ENCODE results near the gene AP1S1. TPM values are rescaled to one million over a fixed set of nuclear protein-coding genes. Genes with fewer than 3 reads are reported as not detected.
A peak's percentile ranks its signal among the peaks of the same experiment; 100 is the strongest.

The AP1S1 gene
- total and polyA plus RNA-seq, 2 of the 13 experiments (the other 11 are each of a cell fraction or from before 2014, with no cell fraction given), result 57.5 to 68.1 TPM

DNA sequence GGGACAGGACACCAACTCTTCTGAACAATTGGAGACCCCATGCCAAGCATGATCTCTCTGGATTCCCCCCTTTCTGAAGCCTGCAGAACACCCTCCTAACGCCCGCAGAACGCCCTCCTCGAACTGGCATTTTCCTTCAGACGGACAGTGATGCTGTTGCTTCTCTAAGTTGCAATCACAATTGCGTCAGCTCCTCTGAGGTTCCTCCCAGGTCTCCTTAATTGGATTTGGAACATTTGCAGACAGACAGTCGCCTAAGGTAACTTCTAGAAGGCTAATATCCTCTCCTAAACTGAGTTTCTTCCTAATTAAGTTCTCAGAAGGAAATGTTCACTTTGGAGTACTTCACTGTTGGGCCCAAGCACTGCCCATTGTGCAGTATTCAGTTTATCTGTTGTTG lies 47.9 kb upstream of the AP1S1 start:
- peaks cover 92% of the 10 kb centered on the region for H3K4me1 ChIP-seq (ENCODE audit: insufficient read depth, low read length)
- BruUV-seq (replicated peaks), result no TSS peak

DNA sequence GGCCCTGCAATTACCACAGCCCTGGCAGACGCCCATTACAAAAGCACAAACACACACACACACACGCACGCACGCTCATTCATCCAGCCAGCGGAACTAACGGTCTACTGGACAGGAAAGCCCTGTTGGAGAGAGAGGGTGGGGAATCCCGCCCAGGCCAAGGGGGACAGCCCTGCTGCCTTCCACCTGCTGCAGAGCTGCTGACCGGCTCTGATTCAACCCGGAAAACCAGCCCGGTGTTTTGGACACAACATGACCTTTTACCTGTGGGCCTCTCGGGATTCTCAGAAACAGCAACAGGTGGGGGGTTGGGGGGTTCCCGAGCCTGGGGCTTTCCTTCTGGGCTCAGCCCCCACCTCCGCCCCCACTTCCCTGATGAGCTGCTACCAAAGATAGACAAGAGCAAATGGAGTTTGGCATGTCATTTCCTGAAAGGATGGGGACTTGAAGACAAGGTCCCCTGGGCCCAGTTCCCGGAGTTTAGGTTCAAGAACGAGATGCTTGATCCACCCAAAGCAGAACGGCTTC lies 45.9 kb upstream of the AP1S1 start:
- peak overlapping the region in 2 of 3 experiments; percentile 19 to 51; a peak in 3 of 6 replicates for H3K4me3 ChIP-seq (replicated peaks in 1 of 3; ENCODE audit: insufficient read depth in 1 of 3, low read depth in 2 of 3, low read length in 3 of 3)
- BruUV-seq (replicated peaks), result no TSS peak
- peak overlapping the region; percentile 41; the same call in 1 of the 2 replicates for H3K9ac ChIP-seq (ENCODE audit: insufficient read depth, low read depth, low read length)
- no peaks in the 10 kb centered on the region for H3K36me3 ChIP-seq (replicated peaks in 1 of 2; ENCODE audit: control insufficient read depth in 1 of 2, insufficient read depth in 2 of 2, low read length in 2 of 2)
- FAIRE-seq (no peak), ATAC-seq (peak; percentile 84), DNase-seq (ENCODE audit: low spot score) (peak; percentile 69)
- no peaks in the 10 kb centered on the region for H4K20me1 ChIP-seq (ENCODE audit: insufficient read depth, low read length)
- H3K9me3 ChIP-seq (ENCODE audit: low read length), result no peaks in the 10 kb centered on the region
- peaks cover 88% of the 10 kb centered on the region for H3K4me1 ChIP-seq (ENCODE audit: insufficient read depth, low read length)
- peak overlapping the region; percentile 51 for H3K27ac ChIP-seq (ENCODE audit: extremely low read length, insufficient read depth, low read length)
- no peaks in the 10 kb centered on the region for H3K79me2 ChIP-seq (ENCODE audit: insufficient read depth, low read length)
- CTCF ChIA-PET (ENCODE audit: low intra/inter-chr PET ratio, low total read pairs), result no interaction called here
- WGBS (ENCODE audit: low lambda C conversion rate), result 13% methylated on average over 12 of the region's 16 CpGs
- intact Hi-C loops (cut with micrococcal nuclease; ENCODE audit: unreplicated experiment) (no loop called here), in situ Hi-C loops (cut with HindIII; ENCODE audit: extremely low pct_ligation_motif_present, low pct_unique_long_range_greater_than_20kb) (no loop called here)
- H3K27me3 ChIP-seq (ENCODE audit: control insufficient read depth in 1 of 2, insufficient read depth in 2 of 2, low read length in 2 of 2), result 0 out of 5 replicates have a peak, but pooled peaks cover 0 to 3% of the 10 kb centered on the region in 2 experiments
- no peak overlapping the region for H2AFZ ChIP-seq (ENCODE audit: low read length)
- peak overlapping the region; percentile 71 for H3K4me2 ChIP-seq (ENCODE audit: low read depth, low read length)
- POLR2A ChIA-PET, result interaction anchor here (0.6 to 3.8 kb wide), 9 partner anchors 9 to 219 kb away, joined by 3 to 68 read pairs (median 5); partner anchors contain the start of genes MOGAT3, SERPINE1, UFSP1 and VGF
- TF ChIP-seq CREM (IDR thresholded peaks at IDR 0.05) (peak; percentile 39; the same call in 1 of the 2 replicates), CREM (CRISPR knock-in tag; IDR thresholded peaks at IDR 0.05) (no peak), ZNF441 (CRISPR knock-in tag; IDR thresholded peaks at IDR 0.05; ENCODE audit: borderline replicate concordance) (peak; percentile 57; the same call in 1 of the 2 replicates), ZNF235 (CRISPR knock-in tag; IDR thresholded peaks at IDR 0.05; ENCODE audit: borderline replicate concordance) (no peak), RBM22 (optimal IDR thresholded peaks at IDR 0.05; ENCODE audit: low read length) (no peak), ZBTB42 (CRISPR knock-in tag; IDR thresholded peaks at IDR 0.05) (no peak), SP5 (CRISPR knock-in tag; IDR thresholded peaks at IDR 0.05; ENCODE audit: borderline replicate concordance, low read depth) (peak; percentile 80), ZNF430 (CRISPR knock-in tag; IDR thresholded peaks at IDR 0.05) (peak; percentile 62; the same call in 1 of the 2 replicates)
- TF ChIP-seq, protein P1, sequence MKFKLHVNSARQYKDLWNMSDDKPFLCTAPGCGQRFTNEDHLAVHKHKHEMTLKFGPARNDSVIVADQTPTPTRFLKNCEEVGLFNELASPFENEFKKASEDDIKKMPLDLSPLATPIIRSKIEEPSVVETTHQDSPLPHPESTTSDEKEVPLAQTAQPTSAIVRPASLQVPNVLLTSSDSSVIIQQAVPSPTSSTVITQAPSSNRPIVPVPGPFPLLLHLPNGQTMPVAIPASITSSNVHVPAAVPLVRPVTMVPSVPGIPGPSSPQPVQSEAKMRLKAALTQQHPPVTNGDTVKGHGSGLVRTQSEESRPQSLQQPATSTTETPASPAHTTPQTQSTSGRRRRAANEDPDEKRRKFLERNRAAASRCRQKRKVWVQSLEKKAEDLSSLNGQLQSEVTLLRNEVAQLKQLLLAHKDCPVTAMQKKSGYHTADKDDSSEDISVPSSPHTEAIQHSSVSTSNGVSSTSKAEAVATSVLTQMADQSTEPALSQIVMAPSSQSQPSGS (CRISPR knock-in tag; IDR thresholded peaks at IDR 0.05), result no peak

More for the DNA sequence above, 47.9 kb upstream of the AP1S1 start:
- H3K27ac ChIP-seq (ENCODE audit: extremely low read length, insufficient read depth, low read length), result no peak overlapping the region
- no peak overlapping the region for H2AFZ ChIP-seq (ENCODE audit: low read length)
- ChIA-PET CTCF (ENCODE audit: low intra/inter-chr PET ratio, low total read pairs) (no interaction called here), POLR2A (interaction anchor here (1.4 kb wide), 1 partner anchor 20 kb away, joined by 4 read pairs; the partner anchor contains the start of gene SERPINE1)
- H3K36me3 ChIP-seq (replicated peaks in 1 of 2; ENCODE audit: control insufficient read depth in 1 of 2, insufficient read depth in 2 of 2, low read length in 2 of 2), result no peaks in the 10 kb centered on the region
- no peak for DNase-seq (ENCODE audit: low spot score)
- no peak overlapping the region for H3K4me2 ChIP-seq (ENCODE audit: low read depth, low read length)
- in situ Hi-C loops (cut with HindIII; ENCODE audit: extremely low pct_ligation_motif_present, low pct_unique_long_range_greater_than_20kb) (no loop called here), intact Hi-C loops (cut with micrococcal nuclease; ENCODE audit: unreplicated experiment) (no loop called here)
- no peaks in the 10 kb centered on the region for H3K79me2 ChIP-seq (ENCODE audit: insufficient read depth, low read length)
- no peaks in the 10 kb centered on the region for H3K27me3 ChIP-seq (ENCODE audit: control insufficient read depth in 1 of 2, insufficient read depth in 2 of 2, low read length in 2 of 2)
- TF ChIP-seq, protein P2, sequence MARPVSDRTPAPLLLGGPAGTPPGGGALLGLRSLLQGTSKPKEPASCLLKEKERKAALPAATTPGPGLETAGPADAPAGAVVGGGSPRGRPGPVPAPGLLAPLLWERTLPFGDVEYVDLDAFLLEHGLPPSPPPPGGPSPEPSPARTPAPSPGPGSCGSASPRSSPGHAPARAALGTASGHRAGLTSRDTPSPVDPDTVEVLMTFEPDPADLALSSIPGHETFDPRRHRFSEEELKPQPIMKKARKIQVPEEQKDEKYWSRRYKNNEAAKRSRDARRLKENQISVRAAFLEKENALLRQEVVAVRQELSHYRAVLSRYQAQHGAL (CRISPR knock-in tag; IDR thresholded peaks at IDR 0.05; ENCODE audit: not compliant biosample characterization), result no peak
- no peak for TF ChIP-seq HCFC1 (IDR thresholded peaks at IDR 0.05; ENCODE audit: low read depth, low read length)
- no peak for TF ChIP-seq HNF4G (IDR thresholded peaks at IDR 0.05; ENCODE audit: borderline replicate concordance, low read depth, low read length)
- no peak for TF ChIP-seq HNF4G (CRISPR knock-in tag; IDR thresholded peaks at IDR 0.05; ENCODE audit: borderline replicate concordance, low read depth)
- TF ChIP-seq KLF13 (CRISPR knock-in tag; IDR thresholded peaks at IDR 0.05), result no peak
- no peak for TF ChIP-seq ZNF790 (CRISPR knock-in tag; IDR thresholded peaks at IDR 0.05; ENCODE audit: borderline replicate concordance)
- no peak for TF ChIP-seq IKZF1 (IDR thresholded peaks at IDR 0.05)
- TF ChIP-seq ZNF670 (CRISPR knock-in tag; IDR thresholded peaks at IDR 0.05; ENCODE audit: borderline replicate concordance), result no peak
- no peak overlapping the region for H3K9ac ChIP-seq (ENCODE audit: insufficient read depth, low read depth, low read length)
- no peak for ATAC-seq
- no peak overlapping the region for H3K4me3 ChIP-seq (replicated peaks in 1 of 3; ENCODE audit: insufficient read depth in 1 of 3, low read depth in 2 of 3, low read length in 3 of 3)
- FAIRE-seq, result no peak
- 97% methylated on average over 7 of the region's 7 CpGs for WGBS (ENCODE audit: low lambda C conversion rate)
- no peaks in the 10 kb centered on the region for H4K20me1 ChIP-seq (ENCODE audit: insufficient read depth, low read length)
- no peaks in the 10 kb centered on the region for H3K9me3 ChIP-seq (ENCODE audit: low read length)

Measured in HepG2 (cell line).